ACC112 (cell line): ENCODE results near the gene TMEM121.

Experiments
- H2AFZ ChIP-seq: fragments of 200-600 bp; sonication (generic); one replicate; pipeline ENCODE4 v1.6.0; 2017; ENCODE audit warnings: antibody characterized with exemption, low read length; ENCODE audit not compliant: unreplicated experiment
- H3K27ac ChIP-seq: fragments of 200-600 bp; sonication (generic); 2 replicates; pipeline ENCODE4 v1.5.1; 2014; ENCODE audit warnings: low read depth, mild to moderate bottlenecking, antibody characterized with exemption, low read length, moderate library complexity
- H3K27me3 ChIP-seq: fragments of 200-600 bp; sonication (generic); 2 replicates; pipeline ENCODE4 v1.6.1; 2014; ENCODE audit warnings: mild to moderate bottlenecking, antibody characterized with exemption, low read length, moderate library complexity, mixed read lengths; ENCODE audit not compliant: insufficient read depth
- H3K36me3 ChIP-seq: fragments of 200-600 bp; sonication (generic); 2 replicates; pipeline ENCODE4 v1.6.1; 2016; ENCODE audit warnings: mild to moderate bottlenecking, antibody characterized with exemption, low read length, moderate library complexity, mixed read lengths; ENCODE audit not compliant: insufficient read depth
- H3K4me1 ChIP-seq: fragments of 200-600 bp; sonication (generic); one replicate; pipeline ENCODE4 v1.6.1; 2016; ENCODE audit warnings: low read length, mixed read lengths; ENCODE audit not compliant: insufficient read depth, unreplicated experiment, control insufficient read depth
- H3K4me3 ChIP-seq: fragments of 200-600 bp; sonication (generic); 2 replicates; pipeline ENCODE4 v1.5.1; 2014; ENCODE audit warnings: mild to moderate bottlenecking, low read depth, low read length
- H3K79me2 ChIP-seq: fragments of 200-600 bp; sonication (generic); one replicate; pipeline ENCODE4 v1.6.0; 2016; ENCODE audit warnings: low read length; ENCODE audit not compliant: control insufficient read depth, unreplicated experiment, insufficient read depth

The TMEM121 gene

DNA sequence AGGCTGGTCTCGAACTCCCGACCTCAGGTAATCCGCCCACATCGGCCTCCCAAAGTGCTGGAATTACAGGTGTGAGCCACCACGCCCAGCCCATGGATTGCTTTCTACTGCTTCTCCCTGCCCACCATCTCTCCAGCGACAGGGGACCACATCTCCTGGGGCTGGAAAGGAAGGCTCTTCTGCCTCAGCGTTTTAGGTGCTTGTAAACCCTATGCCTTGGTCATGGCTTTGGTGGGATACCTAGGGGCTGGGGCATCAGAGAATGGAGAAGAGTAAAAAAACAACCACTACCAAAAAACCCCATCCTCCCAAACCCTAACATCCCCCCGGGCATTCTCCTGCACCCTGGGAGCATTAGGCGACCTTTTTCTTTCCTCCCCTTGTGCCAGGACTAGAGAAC, 1.1 kb upstream of the TMEM121 start:
- Histone ChIP-seq H3K27me3 (peaks cover 18% of the 10 kb centered on the region), H2AFZ (no peak overlapping the region), H3K4me3 (no peak overlapping the region), H3K36me3 (no peaks in the 10 kb centered on the region), H3K4me1 (peaks cover 4% of the 10 kb centered on the region), H3K27ac (no peak overlapping the region), H3K79me2 (no peaks in the 10 kb centered on the region)

DNA sequence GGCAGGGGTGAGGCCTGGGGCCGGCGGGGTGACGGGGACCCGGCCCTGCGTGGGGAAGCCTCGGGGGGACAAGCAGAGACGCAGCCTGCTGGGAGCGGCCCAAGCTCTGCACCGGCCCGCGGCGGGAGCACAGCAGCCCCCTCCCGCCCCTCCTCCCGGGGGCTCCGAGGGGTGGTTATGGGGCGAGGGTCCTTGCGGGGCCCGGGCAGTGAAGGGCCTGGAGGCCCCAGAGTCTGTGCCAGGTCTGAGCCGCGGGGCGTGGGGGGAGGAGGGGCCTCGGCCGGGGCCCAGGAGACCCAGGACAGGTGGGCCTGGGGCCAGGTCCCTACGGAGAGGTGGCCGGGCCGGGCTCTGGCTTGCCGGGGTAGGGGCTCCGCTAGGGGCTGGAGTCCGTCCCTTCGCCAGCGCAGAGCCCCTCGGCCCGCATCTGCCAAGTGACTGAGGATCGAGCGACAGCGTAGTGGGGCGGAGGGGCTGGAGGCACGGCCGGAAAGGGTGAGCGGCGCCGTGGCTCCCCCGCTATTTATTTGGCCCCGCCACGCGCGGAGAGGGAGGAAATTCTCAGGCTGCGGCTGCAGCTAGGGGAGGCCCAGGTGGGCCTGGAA, 495 bp downstream of the TMEM121 start:
- no peaks in the 10 kb centered on the region for H3K79me2 ChIP-seq
- H3K27ac ChIP-seq: no peak overlapping the region
- H3K27me3 ChIP-seq: peaks cover 16% of the 10 kb centered on the region; the same call in 1 of the 2 replicates
- H3K4me3 ChIP-seq: peak overlapping the region; percentile 86
- H3K36me3 ChIP-seq: no peaks in the 10 kb centered on the region
- H3K4me1 ChIP-seq: peaks cover 4% of the 10 kb centered on the region
- H2AFZ ChIP-seq: peak overlapping the region; percentile 10

DNA sequence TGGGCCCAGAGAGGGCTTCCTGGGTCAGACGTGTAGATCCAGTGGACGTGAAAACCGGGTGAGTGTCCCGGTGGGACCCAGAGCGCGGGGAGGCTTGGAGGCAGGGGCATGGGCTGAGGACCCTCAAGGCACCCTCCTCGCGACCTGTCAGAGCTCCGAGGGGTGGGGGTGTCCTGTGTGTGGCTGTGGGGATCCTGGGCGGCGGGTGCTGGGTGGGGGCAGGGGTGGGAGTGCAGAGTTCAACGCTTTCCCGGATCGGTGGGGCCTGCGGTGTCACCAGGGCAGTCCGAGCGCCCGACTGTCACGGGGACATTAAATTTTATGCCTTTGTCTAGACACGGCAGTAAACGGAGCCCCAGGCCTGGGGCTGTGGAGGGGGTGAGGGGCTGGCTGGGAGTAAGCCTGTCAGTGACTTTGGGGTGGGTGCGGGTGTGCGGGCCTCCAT, 1.0 kb downstream of the TMEM121 start:
- Histone ChIP-seq H3K79me2 (no peaks in the 10 kb centered on the region), H3K4me1 (peaks cover 4% of the 10 kb centered on the region), H3K27me3 (peaks cover 16% of the 10 kb centered on the region; the same call in 1 of the 2 replicates), H3K36me3 (no peaks in the 10 kb centered on the region), H3K27ac (no peak overlapping the region), H2AFZ (no peak overlapping the region), H3K4me3 (peak overlapping the region; percentile 86)

DNA sequence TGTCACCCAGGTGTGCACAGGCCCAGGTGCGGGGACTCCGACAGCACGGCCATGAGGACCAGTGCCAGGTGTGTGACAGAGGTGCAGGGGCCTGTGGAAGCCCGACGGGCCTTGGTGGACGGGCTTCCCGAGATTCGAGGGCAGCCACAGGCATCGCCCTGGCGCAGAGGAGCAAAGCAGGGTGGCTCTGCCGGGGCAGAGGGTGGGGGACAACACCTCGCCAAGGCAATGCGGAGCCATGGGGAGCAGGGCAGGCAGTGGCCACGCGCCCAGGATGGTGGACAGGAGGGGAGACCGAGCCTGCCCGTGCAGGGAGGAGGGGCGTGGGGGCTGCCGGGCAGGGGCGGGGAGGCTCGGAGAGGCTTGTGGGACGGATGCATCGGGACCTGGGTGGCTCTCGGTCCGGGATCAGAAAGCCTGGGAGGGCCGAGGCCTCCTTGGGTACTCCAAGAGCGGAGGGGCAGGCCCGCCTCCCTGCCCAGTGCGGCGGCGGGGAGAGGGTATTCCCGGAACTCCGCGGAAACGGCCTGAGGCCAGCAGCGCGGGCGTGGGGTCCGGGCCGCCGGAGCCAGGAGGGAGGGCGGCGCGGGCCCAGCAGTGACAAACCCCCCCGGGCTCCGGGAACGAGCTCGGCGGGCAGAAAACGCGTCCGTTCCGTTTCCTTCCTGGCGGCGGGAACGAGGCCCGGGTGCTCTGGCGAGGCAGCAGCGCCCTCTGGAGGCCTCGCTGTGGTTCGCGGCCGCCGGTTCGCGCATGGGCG, 1.6 kb downstream of the TMEM121 start:
- Histone ChIP-seq H2AFZ (peak overlapping the region; percentile 87), H3K36me3 (no peaks in the 10 kb centered on the region), H3K27ac (no peak overlapping the region), H3K4me1 (peaks cover 4% of the 10 kb centered on the region), H3K79me2 (no peaks in the 10 kb centered on the region), H3K4me3 (peak overlapping the region; percentile 86), H3K27me3 (peaks cover 16% of the 10 kb centered on the region; the same call in 1 of the 2 replicates)

DNA sequence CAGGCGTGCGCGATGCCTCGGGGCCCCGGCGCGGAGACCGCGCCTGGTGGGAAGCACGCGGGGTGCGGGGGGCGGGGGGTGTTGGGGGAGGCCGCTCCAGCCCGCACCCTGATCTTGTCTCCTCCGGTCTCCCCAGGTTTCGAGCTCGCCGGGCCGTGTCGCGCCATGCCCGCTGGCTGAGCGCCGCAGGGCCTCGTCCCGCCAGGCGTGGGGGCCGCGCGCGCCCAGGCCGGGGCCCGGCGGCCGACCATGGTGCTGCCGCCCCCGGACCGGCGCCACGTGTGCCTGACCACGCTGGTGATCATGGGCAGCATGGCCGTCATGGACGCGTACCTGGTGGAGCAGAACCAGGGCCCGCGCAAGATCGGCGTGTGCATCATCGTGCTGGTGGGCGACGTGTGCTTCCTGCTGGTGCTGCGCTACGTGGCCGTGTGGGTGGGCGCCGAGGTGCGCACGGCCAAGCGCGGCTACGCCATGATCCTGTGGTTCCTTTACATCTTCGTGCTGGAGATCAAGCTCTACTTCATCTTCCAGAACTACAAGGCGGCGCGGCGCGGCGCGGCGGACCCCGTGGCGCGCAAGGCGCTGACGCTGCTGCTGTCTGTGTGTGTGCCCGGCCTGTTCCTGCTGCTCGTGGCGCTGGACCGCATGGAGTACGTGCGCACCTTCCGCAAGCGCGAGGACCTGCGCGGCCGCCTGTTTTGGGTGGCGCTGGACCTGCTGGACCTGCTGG, 2.4 kb downstream of the TMEM121 start:
- no peaks in the 10 kb centered on the region for H3K36me3 ChIP-seq
- peaks cover 4% of the 10 kb centered on the region for H3K4me1 ChIP-seq
- peak overlapping the region; percentile 86 for H3K4me3 ChIP-seq
- no peaks in the 10 kb centered on the region for H3K79me2 ChIP-seq
- no peak overlapping the region for H3K27ac ChIP-seq
- peaks cover 16% of the 10 kb centered on the region; the same call in 1 of the 2 replicates for H3K27me3 ChIP-seq
- H2AFZ ChIP-seq: peak overlapping the region; percentile 93

DNA sequence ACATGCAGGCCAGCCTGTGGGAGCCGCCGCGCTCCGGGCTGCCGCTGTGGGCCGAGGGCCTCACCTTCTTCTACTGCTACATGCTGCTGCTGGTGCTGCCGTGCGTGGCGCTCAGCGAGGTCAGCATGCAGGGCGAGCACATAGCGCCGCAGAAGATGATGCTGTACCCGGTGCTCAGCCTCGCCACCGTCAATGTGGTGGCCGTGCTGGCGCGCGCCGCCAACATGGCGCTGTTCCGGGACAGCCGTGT, 2.9 kb downstream of the TMEM121 start:
- peak overlapping the region; percentile 86; the same call in 1 of the 2 replicates for H3K4me3 ChIP-seq
- no peak overlapping the region for H3K27ac ChIP-seq
- no peaks in the 10 kb centered on the region for H3K36me3 ChIP-seq
- H3K4me1 ChIP-seq: peaks cover 4% of the 10 kb centered on the region
- no peak overlapping the region for H2AFZ ChIP-seq
- H3K27me3 ChIP-seq: peaks cover 15% of the 10 kb centered on the region; the same call in 1 of the 2 replicates
- H3K79me2 ChIP-seq: no peaks in the 10 kb centered on the region

DNA sequence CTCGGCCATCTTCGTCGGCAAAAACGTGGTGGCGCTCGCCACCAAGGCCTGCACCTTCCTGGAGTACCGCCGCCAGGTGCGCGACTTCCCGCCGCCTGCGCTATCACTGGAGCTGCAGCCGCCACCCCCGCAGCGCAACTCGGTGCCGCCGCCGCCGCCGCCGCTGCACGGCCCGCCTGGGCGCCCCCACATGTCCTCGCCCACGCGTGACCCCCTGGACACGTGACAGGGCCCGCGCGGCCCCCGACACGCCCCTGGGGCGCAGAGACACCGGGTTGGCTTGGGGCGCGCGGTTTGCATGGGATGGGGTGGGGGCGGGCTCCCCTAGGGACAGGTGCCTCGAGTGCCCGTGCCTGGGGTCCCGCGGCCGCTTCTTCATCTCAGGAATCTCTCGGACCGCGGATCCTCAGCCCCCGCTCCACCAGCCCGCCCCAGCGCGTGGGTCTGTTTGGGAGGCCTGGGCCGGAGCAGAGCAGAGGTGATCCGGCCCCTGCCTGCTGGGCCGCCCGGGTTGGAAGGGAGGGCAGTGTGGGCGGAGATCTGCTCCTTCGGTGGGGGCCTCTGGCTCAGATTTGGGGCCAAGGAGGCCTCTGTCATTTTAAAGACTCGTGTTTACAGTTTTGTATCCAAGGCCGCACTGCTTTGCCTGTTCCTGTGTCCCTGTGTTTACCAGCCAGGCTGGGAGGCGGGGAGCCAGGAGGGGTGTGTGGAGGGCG, 3.3 kb downstream of the TMEM121 start:
- H3K4me1 ChIP-seq: peaks cover 4% of the 10 kb centered on the region

DNA sequence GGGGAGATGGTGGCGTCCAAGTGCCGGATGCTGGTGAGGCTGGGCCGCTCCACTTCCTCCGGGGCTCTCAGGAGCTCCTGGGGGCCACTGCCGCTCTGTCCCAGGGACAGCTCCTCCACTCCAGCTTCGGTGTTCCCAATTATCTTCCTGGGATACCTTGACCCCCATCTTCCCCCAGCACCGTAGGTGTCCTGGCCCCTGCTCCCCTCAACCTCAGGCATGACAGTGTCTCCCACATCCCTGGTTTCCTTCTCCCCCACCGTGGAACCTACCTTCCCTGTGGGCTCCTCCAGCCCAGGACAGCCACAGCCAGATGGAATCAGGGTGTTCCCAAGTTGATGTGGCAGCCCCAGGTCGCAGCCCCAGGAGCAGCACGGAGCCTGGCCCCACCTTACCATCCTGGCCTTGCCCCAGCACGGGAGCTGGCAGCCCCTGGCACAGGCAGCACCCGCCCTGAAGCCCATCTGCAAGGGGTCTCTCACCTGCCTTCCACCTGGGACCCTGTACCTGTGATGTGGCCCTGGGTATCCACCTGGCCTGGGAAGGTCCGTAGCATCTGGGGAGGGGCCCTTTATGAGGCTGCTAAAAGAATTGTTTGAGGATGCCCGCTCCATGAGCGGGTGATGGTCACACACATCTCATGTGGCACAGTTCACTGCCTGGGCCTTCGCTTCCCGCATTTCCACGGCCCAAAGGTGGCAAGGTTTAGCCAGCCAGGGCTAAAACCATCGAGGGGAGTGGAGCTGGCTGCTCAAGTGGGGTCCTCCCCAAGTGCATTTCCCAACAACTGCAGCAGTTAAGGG, 4.1 kb downstream of the TMEM121 start:
- peaks cover 4% of the 10 kb centered on the region for H3K4me1 ChIP-seq

More for the DNA sequence above, 3.3 kb downstream of the TMEM121 start:
- H3K36me3 ChIP-seq: no peaks in the 10 kb centered on the region
- H3K79me2 ChIP-seq: no peaks in the 10 kb centered on the region
- peaks cover 12% of the 10 kb centered on the region; the same call in 1 of the 2 replicates for H3K27me3 ChIP-seq
- no peak overlapping the region for H2AFZ ChIP-seq
- H3K27ac ChIP-seq: no peak overlapping the region
- no peak overlapping the region for H3K4me3 ChIP-seq

DNA sequence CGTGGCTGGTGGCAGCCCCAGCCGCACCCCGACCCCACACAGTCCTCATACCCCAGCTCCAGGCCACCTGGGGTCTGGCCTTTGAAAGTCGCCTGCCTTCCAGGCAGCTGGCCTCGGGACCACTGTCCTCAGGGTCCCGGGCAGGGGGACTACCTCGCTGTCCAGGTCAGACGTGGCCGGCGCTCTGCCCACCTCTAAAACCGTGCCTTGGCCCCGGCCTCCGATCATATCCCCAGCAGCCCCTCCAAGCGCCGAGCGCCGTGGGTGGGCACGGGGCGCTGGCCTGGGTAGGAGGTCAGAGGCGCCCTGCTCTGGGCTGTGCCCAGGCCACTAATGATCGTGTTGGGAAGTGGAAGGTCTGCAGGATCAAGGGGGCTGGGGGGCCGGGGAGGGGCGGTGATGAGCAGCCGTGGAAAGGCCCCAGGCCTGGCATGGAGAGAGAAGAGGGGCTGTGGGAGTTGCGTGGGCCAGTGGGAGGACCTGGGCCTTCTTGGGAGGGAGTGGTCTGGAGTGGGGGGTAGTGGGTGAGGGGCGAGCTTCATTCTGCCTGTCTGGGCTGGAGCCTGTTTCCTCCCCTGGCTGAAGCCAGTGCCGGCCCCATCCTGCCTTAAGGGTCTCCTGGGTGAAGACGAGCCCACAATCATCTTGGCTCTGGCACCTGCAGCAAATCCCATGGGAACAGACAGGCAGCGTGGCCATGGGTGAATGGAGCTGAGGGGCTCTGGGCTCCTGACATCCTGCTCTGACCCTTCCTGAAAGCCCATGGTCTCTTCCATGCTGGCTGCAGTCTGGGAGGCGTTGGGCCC, 4.9 kb downstream of the TMEM121 start:
- Histone ChIP-seq H3K79me2 (no peaks in the 10 kb centered on the region), H3K27ac (no peak overlapping the region), H3K27me3 (peaks cover 12% of the 10 kb centered on the region; the same call in 1 of the 2 replicates), H2AFZ (no peak overlapping the region), H3K4me3 (no peak overlapping the region), H3K36me3 (no peaks in the 10 kb centered on the region), H3K4me1 (peaks cover 4% of the 10 kb centered on the region)

More for the DNA sequence above, 4.1 kb downstream of the TMEM121 start:
- H3K4me3 ChIP-seq: no peak overlapping the region
- no peak overlapping the region for H3K27ac ChIP-seq
- H3K79me2 ChIP-seq: no peaks in the 10 kb centered on the region
- peaks cover 12% of the 10 kb centered on the region; the same call in 1 of the 2 replicates for H3K27me3 ChIP-seq
- no peaks in the 10 kb centered on the region for H3K36me3 ChIP-seq
- H2AFZ ChIP-seq: no peak overlapping the region
